ENCODE measurements around the gene C21orf58. TPM values are rescaled to one million over a fixed set of nuclear protein-coding genes. Genes with fewer than 3 reads are reported as not detected.

The C21orf58 gene
- total RNA-seq, 1 donor from 2014 or later, result 0.53 TPM

DNA sequence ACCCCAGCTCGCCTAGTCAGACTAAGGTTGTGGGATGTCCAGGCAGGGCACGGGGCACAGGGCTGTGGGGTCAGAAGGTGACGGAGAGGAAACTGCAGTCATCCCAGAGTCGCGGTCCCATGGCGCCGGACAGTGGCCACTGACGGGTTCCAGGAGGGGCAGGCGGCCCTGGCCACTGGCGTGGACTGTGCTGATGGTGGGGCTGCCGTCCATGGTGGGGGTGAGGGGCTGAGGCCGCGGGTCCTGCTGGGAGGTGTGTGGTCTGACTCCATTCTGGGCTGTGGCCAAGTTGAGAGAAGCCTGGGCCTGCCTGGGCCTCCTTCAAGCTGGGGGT is 32.3 kb upstream of the C21orf58 start:
- DNase-seq (ENCODE audit: low read depth) (no peak), FAIRE-seq (no peak)
- Histone ChIP-seq H3K4me3 (ENCODE audit: low read depth, low read length) (no peak overlapping the region), H3K27me3 (ENCODE audit: control insufficient read depth, insufficient read depth, low read length) (no peaks in the 10 kb centered on the region), H3K36me3 (ENCODE audit: control insufficient read depth, insufficient read depth, low read length) (peaks cover 27% of the 10 kb centered on the region)
- TF ChIP-seq, protein P1, sequence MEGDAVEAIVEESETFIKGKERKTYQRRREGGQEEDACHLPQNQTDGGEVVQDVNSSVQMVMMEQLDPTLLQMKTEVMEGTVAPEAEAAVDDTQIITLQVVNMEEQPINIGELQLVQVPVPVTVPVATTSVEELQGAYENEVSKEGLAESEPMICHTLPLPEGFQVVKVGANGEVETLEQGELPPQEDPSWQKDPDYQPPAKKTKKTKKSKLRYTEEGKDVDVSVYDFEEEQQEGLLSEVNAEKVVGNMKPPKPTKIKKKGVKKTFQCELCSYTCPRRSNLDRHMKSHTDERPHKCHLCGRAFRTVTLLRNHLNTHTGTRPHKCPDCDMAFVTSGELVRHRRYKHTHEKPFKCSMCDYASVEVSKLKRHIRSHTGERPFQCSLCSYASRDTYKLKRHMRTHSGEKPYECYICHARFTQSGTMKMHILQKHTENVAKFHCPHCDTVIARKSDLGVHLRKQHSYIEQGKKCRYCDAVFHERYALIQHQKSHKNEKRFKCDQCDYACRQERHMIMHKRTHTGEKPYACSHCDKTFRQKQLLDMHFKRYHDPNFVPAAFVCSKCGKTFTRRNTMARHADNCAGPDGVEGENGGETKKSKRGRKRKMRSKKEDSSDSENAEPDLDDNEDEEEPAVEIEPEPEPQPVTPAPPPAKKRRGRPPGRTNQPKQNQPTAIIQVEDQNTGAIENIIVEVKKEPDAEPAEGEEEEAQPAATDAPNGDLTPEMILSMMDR (IDR thresholded peaks at IDR 0.05; ENCODE audit: insufficient read depth, low read length, severe bottlenecking), result no peak

DNA sequence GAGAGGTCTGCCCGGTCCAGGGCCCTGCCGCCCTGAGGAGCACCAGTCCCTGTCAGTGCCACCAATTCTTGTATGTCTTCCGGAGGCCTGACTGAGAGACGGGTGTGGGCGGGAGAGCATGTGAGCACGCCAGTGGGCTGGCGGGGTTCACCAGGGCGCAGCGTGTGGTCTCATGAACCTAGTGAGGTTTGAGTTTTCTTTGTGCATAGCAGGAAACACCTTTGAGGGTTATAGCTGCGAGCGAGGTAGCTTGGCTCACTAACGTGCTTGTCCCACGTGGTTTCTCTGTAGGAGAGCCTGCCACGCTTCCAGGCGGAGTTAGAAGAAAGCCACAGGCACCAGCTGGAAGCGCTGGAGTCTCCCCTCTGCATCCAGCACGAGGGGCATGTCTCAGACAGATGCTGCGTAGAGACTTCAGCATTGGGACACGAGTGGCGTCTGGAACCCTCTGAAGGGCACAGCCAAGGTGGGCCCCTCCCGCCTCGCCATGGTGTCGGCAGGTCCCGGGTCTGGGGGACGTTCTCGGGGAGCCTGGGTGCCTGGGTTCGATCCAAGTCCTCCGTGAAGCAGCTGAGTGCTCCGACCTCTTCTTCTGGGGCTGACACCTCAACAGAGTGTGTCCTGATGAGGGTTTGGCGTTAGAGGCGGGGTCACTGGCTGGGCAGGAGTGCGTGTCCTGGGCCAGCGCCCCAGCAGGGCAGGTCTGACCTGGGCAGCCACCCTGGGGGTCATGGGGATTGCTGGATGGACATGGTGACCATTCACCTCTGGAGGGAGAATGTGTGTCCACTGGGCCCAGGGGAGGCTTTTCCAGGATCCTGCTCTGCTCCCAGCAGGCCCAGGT is 31.7 kb upstream of the C21orf58 start:
- FAIRE-seq, result no peak
- TF ChIP-seq, protein P1 (IDR thresholded peaks at IDR 0.05; ENCODE audit: insufficient read depth, low read length, severe bottlenecking), result no peak
- H3K36me3 ChIP-seq (ENCODE audit: control insufficient read depth, insufficient read depth, low read length), result peaks cover 30% of the 10 kb centered on the region

DNA sequence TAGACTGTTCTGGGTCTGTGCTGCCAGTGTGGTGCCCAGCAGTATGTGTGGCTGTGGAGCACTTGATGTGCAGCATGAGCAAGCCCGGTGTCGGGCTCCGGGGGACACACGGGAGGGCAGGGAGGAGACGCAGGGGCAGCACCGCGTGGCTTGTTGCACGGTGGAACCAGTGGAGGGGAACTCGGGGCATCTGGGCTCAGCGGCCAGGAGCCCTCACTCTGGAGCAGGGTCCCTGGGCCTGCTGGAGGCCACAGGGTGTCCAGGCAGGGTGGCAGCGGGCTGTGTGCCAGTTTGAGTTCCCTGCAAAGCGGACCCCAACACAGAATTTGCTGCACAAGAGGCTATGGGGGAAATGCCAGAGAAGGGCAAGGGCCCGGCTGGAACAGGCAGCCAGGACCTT is 30.8 kb upstream of the C21orf58 start:
- TF ChIP-seq, protein P1 (IDR thresholded peaks at IDR 0.05; ENCODE audit: insufficient read depth, low read length, severe bottlenecking), result no peak
- Histone ChIP-seq H3K4me3 (ENCODE audit: low read depth, low read length) (no peak overlapping the region), H3K27me3 (ENCODE audit: control insufficient read depth, insufficient read depth, low read length) (no peaks in the 10 kb centered on the region), H3K36me3 (ENCODE audit: control insufficient read depth, insufficient read depth, low read length) (peaks cover 31% of the 10 kb centered on the region)
- no peak for FAIRE-seq
- DNase-seq (ENCODE audit: low read depth), result no peak

More for the DNA sequence above, 31.7 kb upstream of the C21orf58 start:
- Histone ChIP-seq H3K4me3 (ENCODE audit: low read depth, low read length) (no peak overlapping the region), H3K27me3 (ENCODE audit: control insufficient read depth, insufficient read depth, low read length) (no peaks in the 10 kb centered on the region)
- DNase-seq (ENCODE audit: low read depth), result no peak

DNA sequence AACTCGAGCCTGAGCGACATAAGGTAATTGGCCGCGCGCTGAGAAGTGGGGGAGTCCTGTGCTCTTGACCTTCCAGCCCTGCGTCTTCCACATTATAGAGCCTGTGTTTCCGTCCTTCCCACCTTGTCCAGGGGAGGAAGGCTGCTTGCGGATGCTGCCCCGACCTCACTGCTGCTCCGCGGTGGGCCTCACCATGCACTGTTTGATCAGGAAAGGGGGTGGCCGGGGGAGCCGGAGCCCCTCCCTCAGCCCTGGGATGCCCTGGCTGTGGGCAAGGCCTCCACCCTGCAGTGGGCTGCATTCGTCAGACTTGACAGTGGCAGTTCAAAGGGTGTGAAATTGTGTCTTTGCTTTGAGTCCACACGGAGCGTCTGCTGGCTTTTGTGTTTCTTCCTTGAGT is 30.4 kb upstream of the C21orf58 start:
- peaks cover 35% of the 10 kb centered on the region for H3K36me3 ChIP-seq (ENCODE audit: control insufficient read depth, insufficient read depth, low read length)
- no peak for FAIRE-seq
- H3K27me3 ChIP-seq (ENCODE audit: control insufficient read depth, insufficient read depth, low read length), result no peaks in the 10 kb centered on the region
- H3K4me3 ChIP-seq (ENCODE audit: low read depth, low read length), result no peak overlapping the region
- TF ChIP-seq, protein P1 (IDR thresholded peaks at IDR 0.05; ENCODE audit: insufficient read depth, low read length, severe bottlenecking), result no peak
- DNase-seq (ENCODE audit: low read depth), result no peak

DNA sequence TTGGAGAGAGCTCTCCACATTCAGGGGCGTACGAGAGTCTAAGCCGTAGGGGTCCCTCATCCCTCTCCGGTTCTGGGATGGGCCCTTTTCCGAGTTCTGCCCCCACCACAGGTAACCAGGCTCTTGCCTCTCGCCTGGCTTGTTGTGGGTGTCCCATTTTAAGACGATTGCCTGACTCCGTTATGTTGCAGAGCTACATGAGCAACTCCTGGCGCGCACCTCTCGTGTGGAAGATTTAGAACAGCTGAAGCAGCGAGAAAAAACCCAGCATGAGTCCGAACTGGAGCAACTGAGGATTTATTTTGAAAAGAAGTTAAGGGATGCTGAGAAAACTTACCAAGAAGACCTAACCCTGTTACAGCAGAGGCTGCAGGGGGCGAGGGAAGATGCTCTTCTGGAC is 29.2 kb upstream of the C21orf58 start:
- DNase-seq (ENCODE audit: low read depth) (no peak), FAIRE-seq (no peak)
- H3K27me3 ChIP-seq (ENCODE audit: control insufficient read depth, insufficient read depth, low read length), result no peaks in the 10 kb centered on the region
- H3K4me3 ChIP-seq (ENCODE audit: low read depth, low read length), result no peak overlapping the region
- peaks cover 38% of the 10 kb centered on the region for H3K36me3 ChIP-seq (ENCODE audit: control insufficient read depth, insufficient read depth, low read length)
- TF ChIP-seq, protein P1 (IDR thresholded peaks at IDR 0.05; ENCODE audit: insufficient read depth, low read length, severe bottlenecking), result no peak

DNA sequence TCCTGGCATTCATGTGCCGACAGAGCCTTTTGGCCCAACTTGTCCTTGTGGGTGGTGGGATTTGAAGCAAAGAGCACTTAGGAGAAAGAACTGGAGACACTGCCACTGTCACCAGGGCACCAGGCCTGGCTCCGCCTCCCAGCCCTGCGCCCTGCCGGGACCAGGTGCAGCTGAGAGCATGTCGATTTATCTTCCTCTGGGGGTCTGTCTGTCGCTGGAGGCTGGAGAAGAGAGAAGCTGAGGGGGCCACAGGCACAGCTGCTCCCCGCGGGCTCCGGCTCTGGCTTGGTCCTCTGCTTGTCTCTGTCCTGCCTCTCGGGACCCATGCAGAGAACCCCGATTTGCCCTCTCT is 28.5 kb upstream of the C21orf58 start:
- no peak for FAIRE-seq
- no peak for DNase-seq (ENCODE audit: low read depth)
- TF ChIP-seq, protein P1 (IDR thresholded peaks at IDR 0.05; ENCODE audit: insufficient read depth, low read length, severe bottlenecking), result no peak
- Histone ChIP-seq H3K27me3 (ENCODE audit: control insufficient read depth, insufficient read depth, low read length) (no peaks in the 10 kb centered on the region), H3K4me3 (ENCODE audit: low read depth, low read length) (no peak overlapping the region), H3K36me3 (ENCODE audit: control insufficient read depth, insufficient read depth, low read length) (peaks cover 40% of the 10 kb centered on the region)
